GM23248 (cell line): Measurements from ENCODE around the gene DRD4. TPM values are rescaled to one million over a fixed set of nuclear protein-coding genes. Genes with fewer than 3 reads are reported as not detected.

Experiments used
- DNase-seq: peaks from one replicate; pipeline ENCODE4 v3.0.0-alpha.2; 2015
- H2AFZ ChIP-seq: fragments of 200-600 bp; sonication (generic); 2 replicates; pipeline ENCODE4 v1.6.1; 2016; ENCODE audit warnings: antibody characterized with exemption
- H3F3A ChIP-seq: fragments of 200-600 bp; sonication (generic); 2 replicates; pipeline ENCODE4 v1.6.1; 2016; ENCODE audit warnings: mild to moderate bottlenecking, antibody characterized with exemption, mixed run types; ENCODE audit not compliant: insufficient read depth
- H3K27ac ChIP-seq: fragments of 200-600 bp; sonication (generic); 2 replicates; pipeline ENCODE4 v1.5.1; 2016; ENCODE audit warnings: mild to moderate bottlenecking
- H3K27me3 ChIP-seq: fragments of 200-600 bp; sonication (generic); replicated peaks from 2 replicates; pipeline ENCODE4 v1.6.1; 2016; ENCODE audit warnings: mild to moderate bottlenecking; ENCODE audit not compliant: insufficient read depth
- H3K36me3 ChIP-seq: fragments of 200-600 bp; sonication (generic); 2 replicates; pipeline ENCODE4 v1.6.1; 2016; ENCODE audit warnings: low read depth, mild to moderate bottlenecking
- H3K4me1 ChIP-seq: fragments of 200-600 bp; sonication (generic); 2 replicates; pipeline ENCODE4 v1.6.1; 2016; ENCODE audit warnings: mild to moderate bottlenecking; ENCODE audit not compliant: insufficient read depth
- H3K4me2 ChIP-seq: fragments of 200-600 bp; sonication (generic); one replicate; pipeline ENCODE4 v1.6.1; 2016; ENCODE audit warnings: mild to moderate bottlenecking; ENCODE audit not compliant: unreplicated experiment
- H3K4me3 ChIP-seq: fragments of 200-600 bp; sonication (generic); 2 replicates; pipeline ENCODE4 v1.5.1; 2016; ENCODE audit warnings: mild to moderate bottlenecking
- H3K79me2 ChIP-seq: fragments of 200-600 bp; sonication (generic); 2 replicates; pipeline ENCODE4 v1.6.1; 2016; ENCODE audit warnings: mild to moderate bottlenecking; ENCODE audit not compliant: insufficient read depth
- H3K9ac ChIP-seq: fragments of 200-600 bp; sonication (generic); 2 replicates; pipeline ENCODE4 v1.6.1; 2016; ENCODE audit warnings: mild to moderate bottlenecking
- H3K9me2 ChIP-seq: fragments of 200-600 bp; sonication (generic); 2 replicates; pipeline ENCODE4 v1.6.1; 2016; ENCODE audit warnings: mixed run types, mild to moderate bottlenecking, moderate library complexity; ENCODE audit not compliant: insufficient read depth
- H3K9me3 ChIP-seq: fragments of 200-600 bp; sonication (generic); one replicate; pipeline ENCODE4 v1.6.1; 2017; ENCODE audit warnings: low read depth
- H4K20me1 ChIP-seq: fragments of 200-600 bp; sonication (generic); 2 replicates; pipeline ENCODE4 v1.6.0; 2016; ENCODE audit not compliant: insufficient read depth
- EZH2 ChIP-seq: fragments of 200-600 bp; sonication (generic); IDR thresholded peaks from 2 replicates; pipeline ENCODE4 v1.6.1; 2018; ENCODE audit warnings: antibody characterized with exemption, mild to moderate bottlenecking; ENCODE audit not compliant: insufficient read depth, poor library complexity, severe bottlenecking
- EZH2phosphoT487 ChIP-seq: fragments of 200-600 bp; sonication (generic); IDR thresholded peaks from 2 replicates; pipeline ENCODE4 v1.6.1; 2018; ENCODE audit warnings: antibody characterized with exemption, moderate library complexity, mild to moderate bottlenecking, low read depth; ENCODE audit not compliant: insufficient read depth
- WGBS, 2 experiments: methylation state at CpG; one replicate each; pipeline ENCODE4 v1.1.6; 2015 to 2017; ENCODE audit warnings: low lambda C conversion rate in 2 of 2, low coverage in 1 of 2; ENCODE audit errors: missing lambda C conversion rate in 2 of 2; 5-methylcytosine and 5-hydroxymethylcytosine counted together
- in situ Hi-C: fragments of 300-500 bp; cut with MboI; formaldehyde crosslinking; loops from 2 replicates; pipeline ENCODE4 v1.15.0; 2020
- polyA plus RNA-seq: library from polyadenylated mRNA; unstranded; fragments of >200 nt; fragmentation: Nextera tagmentation; extraction: Ambion mirVana; gene quantifications from 2 replicates; pipeline ENCODE4 v1.2.1, GENCODE V29; 2016
- total RNA-seq: library from RNA; depleted of rRNA; stranded (reverse); fragments of >200 nt; shearing (Covaris generic); gene quantifications from 2 replicates; pipeline ENCODE4 v1.2.3, GENCODE V29; 2014

Gene DRD4
- total and polyA plus RNA-seq, 2 experiments from 2014 or later, result not detected

- Histone ChIP-seq H3K4me3 (no peak overlapping the region), H3K36me3 (no peaks in the 10 kb centered on the region; the same call in 1 of the 2 replicates), H3K27me3 (no peaks in the 10 kb centered on the region), H3K9me2 (no peaks in the 10 kb centered on the region), H3K9ac (no peak overlapping the region), H3K4me1 (no peaks in the 10 kb centered on the region), H3K79me2 (peaks cover 59% of the 10 kb centered on the region), H2AFZ (no peak overlapping the region), H3K27ac (no peak overlapping the region), H4K20me1 (no peaks in the 10 kb centered on the region), H3K9me3 (no peaks in the 10 kb centered on the region), H3K4me2 (no peak overlapping the region), H3F3A (no peaks in the 10 kb centered on the region)
- 87 to 89% methylated on average over 8 to 10 of the region's 10 CpGs for WGBS, 2 experiments
- no peak for TF ChIP-seq EZH2
- TF ChIP-seq EZH2phosphoT487, result no peak
- no peak for DNase-seq
- in situ Hi-C loops, result no loop called here
Observed at GRCh38 chr11:596374-596773, 40.7 kb upstream of the DRD4 start.

GRCh38 chr11:597166-597725, 39.8 kb upstream of the DRD4 start:
- Histone ChIP-seq H3K9me3 (no peaks in the 10 kb centered on the region), H3K4me3 (no peak overlapping the region), H3K36me3 (no peaks in the 10 kb centered on the region; the same call in 1 of the 2 replicates), H3K4me1 (no peaks in the 10 kb centered on the region), H3K9me2 (no peaks in the 10 kb centered on the region), H2AFZ (no peak overlapping the region), H3F3A (no peaks in the 10 kb centered on the region), H3K27me3 (no peaks in the 10 kb centered on the region), H3K4me2 (no peak overlapping the region), H3K27ac (no peak overlapping the region), H3K9ac (no peak overlapping the region), H4K20me1 (no peaks in the 10 kb centered on the region), H3K79me2 (peaks cover 61% of the 10 kb centered on the region)
- no peak for DNase-seq
- in situ Hi-C loops, result no loop called here
- WGBS, 2 experiments, result 89 to 92% methylated on average over 21 to 29 of the region's 29 CpGs
- TF ChIP-seq EZH2 (no peak), EZH2phosphoT487 (no peak)

- H2AFZ ChIP-seq, result no peak overlapping the region
- H3K9me3 ChIP-seq, result no peaks in the 10 kb centered on the region
- H3K4me2 ChIP-seq, result no peak overlapping the region
- WGBS, 2 experiments, result 91 to 94% methylated on average over 20 to 30 of the region's 30 CpGs
- no peak overlapping the region for H3K27ac ChIP-seq
- no peaks in the 10 kb centered on the region for H4K20me1 ChIP-seq
- H3K27me3 ChIP-seq, result no peaks in the 10 kb centered on the region
- no peaks in the 10 kb centered on the region for H3K9me2 ChIP-seq
- H3K36me3 ChIP-seq, result no peaks in the 10 kb centered on the region; the same call in 1 of the 2 replicates
- H3K4me1 ChIP-seq, result no peaks in the 10 kb centered on the region
- peaks cover 56% of the 10 kb centered on the region for H3K79me2 ChIP-seq
- H3K9ac ChIP-seq, result no peak overlapping the region
- TF ChIP-seq EZH2 (no peak), EZH2phosphoT487 (no peak)
- DNase-seq, result no peak
- no peak overlapping the region for H3K4me3 ChIP-seq
- in situ Hi-C loops, result no loop called here
- H3F3A ChIP-seq, result no peaks in the 10 kb centered on the region
Observed at GRCh38 chr11:598005-598680, 38.9 kb upstream of the DRD4 start.

- Histone ChIP-seq H4K20me1 (no peaks in the 10 kb centered on the region), H3K9ac (no peak overlapping the region), H3K27me3 (no peaks in the 10 kb centered on the region), H3F3A (no peaks in the 10 kb centered on the region), H3K27ac (no peak overlapping the region), H3K4me2 (no peak overlapping the region), H3K36me3 (peaks cover 12% of the 10 kb centered on the region; the same call in 1 of the 2 replicates), H3K9me3 (no peaks in the 10 kb centered on the region), H2AFZ (no peak overlapping the region), H3K79me2 (peaks cover 24% of the 10 kb centered on the region), H3K4me3 (no peak overlapping the region), H3K9me2 (no peaks in the 10 kb centered on the region), H3K4me1 (no peaks in the 10 kb centered on the region)
- 95 to 97% methylated on average over 23 of the region's 23 CpGs for WGBS, 2 experiments
- DNase-seq, result no peak
- TF ChIP-seq EZH2phosphoT487 (no peak), EZH2 (no peak)
- in situ Hi-C loops, result no loop called here
Observed at GRCh38 chr11:601573-602245, 35.4 kb upstream of the DRD4 start.
